Stimulated activated CD4-positive, alpha-beta T cell treated with anti-CD3 and anti-CD28 coated beads, Interleukin-2, amount 100 ng/mL, for 48 hours (primary cell): ENCODE data around the gene HSPB1.
A peak's percentile ranks its signal among the peaks of the same experiment; 100 is the strongest.
"Not testable (repeated sequence)": the region's sequence is repeated elsewhere in the genome, so short reads cannot be mapped to it uniquely, and the experiment has no call there.

Source experiments
- DNase-seq, 2 donors: peaks; one replicate each; pipeline ENCODE4 v3.0.0-alpha.2; 2020

Gene HSPB1

DNA sequence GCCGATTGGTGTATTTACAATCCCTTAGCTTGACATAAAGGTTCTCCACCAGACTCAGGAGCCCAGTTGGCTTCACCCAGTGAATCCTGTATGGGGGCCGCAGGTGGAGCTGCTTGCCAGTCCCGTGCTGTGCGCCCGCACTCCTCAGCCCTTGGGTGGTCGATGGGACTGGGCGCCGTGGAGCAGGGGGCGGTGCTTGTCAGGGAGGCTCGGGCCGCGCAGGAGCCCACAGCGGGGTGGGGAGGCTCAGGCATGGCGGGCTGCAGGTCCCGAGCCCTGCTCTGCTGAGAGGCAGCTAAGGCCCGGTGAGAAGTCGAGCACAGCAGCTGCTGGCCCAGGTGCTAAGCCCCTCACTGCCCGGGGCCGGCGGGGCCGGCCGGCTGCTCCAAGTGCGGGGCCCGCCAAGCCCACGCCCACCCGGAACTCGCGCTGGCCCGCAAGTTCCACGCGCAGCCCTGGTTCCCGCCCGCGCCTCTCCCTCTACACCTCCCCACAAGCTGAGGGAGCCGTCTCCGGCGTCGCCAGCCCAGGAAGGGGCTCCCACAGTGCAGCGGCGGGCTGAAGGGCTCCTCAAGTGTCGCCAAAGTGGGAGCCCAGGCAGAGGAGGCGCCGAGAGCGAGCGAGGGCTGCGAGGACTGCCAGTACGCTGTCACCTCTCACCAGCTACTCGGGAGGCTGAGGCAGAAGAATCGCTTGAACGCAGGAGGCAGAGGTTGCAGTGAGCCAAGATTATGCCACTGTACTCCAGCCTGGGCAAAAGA lies 7.0 kb downstream of the HSPB1 start:
- not testable (repeated sequence) for DNase-seq

GRCh38 chr7:76310102-76310957 lies 7.9 kb downstream of the HSPB1 start:
- DNase-seq = no peak

- DNase-seq = not testable (repeated sequence)
These were observed 9.4 kb downstream of the HSPB1 start for GRCh38 chr7:76311838-76312237.

DNA sequence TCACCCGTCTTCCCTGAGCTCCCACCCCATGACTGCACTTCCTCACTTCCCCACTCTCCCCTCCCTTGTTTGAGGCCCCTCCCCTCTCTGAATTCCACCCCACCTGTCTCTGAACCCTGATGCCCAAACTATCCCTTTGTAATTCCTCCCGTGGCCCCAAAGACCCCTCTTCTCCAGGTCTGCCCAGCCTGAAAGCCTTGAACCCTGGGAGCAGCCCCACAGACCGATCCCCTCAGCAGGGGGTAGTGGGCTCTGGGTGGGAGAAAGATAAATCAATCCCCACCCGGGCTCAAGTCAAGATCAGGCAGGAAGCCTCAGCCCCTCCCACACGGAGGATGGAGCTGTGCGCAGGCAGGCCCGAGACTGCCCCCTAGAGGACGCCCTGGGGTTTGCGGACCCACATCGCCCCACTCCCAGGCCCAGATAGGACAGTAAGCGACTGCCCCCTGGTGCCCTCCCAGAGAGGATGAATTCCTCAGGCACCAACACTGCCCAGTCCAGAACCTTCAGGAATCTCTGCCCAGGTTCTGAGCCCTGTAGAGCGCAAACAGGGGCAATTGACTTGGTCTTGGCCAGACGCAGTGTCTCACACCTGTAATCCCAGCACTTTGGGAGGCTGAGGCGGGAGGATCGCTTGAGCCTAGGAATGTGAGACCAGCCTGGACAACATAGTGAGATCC lies 11.7 kb downstream of the HSPB1 start:
- DNase-seq = peak; percentile 98 to 99

- not testable (repeated sequence) for DNase-seq
These were observed 12.3 kb downstream of the HSPB1 start for GRCh38 chr7:76314740-76315139.

DNA sequence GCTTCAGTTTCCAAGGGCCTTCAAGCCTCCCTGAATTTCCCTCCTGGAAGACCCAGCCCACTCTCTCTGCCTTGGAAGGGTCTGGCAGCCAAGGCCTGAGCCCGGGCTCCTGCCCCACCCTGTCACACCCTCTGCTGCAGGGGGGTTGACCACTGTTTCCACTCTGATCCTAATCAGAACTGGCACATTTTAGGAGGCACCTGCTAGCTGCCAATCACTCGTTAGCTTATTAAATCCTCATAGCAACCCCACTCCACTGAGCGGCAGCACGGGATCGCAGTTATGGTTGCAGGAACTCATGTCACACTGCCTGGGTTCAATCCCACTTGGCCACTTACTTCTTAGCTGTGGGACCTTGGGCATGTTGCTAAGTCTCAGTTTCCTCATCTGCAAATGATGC lies 12.9 kb downstream of the HSPB1 start:
- DNase-seq = no peak

DNA sequence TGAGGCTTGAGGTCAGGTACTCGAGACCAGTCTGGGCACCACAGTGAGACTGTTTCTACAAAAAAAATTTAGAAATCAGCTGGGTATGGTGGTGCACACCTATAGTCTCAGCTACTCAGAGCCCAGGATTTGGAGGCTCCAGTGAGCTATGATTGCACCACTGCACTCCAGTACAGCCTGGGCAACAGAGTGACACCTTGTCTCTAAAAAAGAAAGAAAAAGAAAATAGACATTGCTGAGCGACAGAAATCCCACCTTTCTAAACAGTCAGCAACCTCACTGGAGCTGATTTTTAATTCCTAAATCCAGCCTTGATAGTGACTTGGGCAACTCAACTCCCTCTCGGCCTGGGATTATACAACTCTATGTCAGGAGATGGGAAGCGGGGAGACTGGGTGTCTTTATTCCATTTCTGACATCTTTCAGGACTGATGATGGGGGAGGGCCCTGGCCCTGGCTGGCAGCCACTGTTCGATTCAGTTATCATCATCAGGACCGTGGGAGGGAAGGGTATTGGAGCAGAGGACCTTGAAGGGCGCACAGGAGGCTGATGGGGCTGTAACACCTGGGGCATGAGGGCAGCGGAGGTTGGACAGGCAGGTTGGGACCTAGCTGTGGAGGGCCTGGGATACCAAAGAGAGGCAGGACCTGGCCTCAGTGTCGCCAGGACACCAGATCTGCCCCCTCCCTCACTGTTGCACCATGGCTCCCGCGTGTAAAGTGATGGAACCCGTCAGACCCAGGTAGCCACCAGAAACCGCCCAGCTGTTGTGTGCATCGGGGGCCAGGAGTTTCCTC lies 14.7 kb downstream of the HSPB1 start:
- DNase-seq = no peak

DNA sequence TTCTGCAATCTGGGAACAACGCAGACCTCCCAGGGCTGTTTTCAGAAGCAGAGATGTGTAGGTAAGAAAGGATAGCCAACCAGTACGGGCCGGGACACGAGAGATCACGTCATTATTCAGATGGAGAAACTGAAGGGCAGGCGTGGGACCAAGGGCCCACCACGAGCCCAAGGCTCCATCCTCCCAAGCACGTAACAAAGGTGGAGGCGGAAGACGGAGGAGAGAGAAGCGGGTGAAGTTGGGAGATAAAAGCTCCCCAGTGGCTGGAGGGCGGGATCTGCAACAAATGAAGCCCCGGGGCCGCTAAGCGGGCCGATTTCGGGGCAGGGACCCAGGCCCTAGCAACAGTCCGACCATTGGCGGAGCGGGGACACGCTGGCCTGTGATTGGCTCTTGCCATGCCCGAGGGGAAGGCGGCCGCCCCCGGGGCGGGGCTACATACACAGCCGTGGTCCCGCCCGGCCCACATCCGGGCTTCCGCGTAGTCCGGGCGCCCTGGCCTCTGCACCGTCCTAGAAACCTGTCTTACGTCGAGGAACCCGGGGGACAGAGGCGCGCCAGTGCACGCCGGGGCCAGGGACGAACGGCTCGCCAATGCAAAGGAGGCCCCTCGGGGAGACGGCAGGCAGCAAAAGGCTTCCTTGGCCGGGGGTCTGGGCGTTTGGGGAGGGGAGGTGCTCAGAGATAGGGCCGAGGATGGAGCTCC lies 15.5 kb downstream of the HSPB1 start:
- DNase-seq = peak; percentile 88 to 92

- peak; percentile 46 to 53 for DNase-seq
These were observed 16.2 kb downstream of the HSPB1 start for GRCh38 chr7:76318488-76319353.

GRCh38 chr7:76325092-76325491 lies 22.6 kb downstream of the HSPB1 start:
- DNase-seq = no peak

DNA sequence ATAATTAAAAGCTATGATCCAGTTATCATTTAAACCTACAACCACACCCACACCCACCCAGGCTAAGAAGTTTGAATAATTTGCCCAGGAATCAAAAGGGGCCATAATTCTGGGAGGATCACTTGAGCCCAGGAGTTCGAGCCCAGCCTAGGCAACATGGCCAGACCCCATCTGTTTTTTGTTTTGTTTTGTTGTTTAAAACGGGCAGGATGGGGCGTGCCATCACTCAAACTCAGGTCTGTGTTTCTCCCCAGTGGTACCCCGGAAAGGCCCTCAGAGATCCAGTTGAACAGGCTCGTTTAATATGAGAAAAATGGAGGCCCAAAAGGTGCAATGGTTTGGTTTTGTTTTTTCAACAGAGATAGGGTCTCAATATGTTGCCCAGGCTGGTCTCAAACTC lies 23.3 kb downstream of the HSPB1 start:
- DNase-seq = no peak

- DNase-seq = no peak
These were observed 24.3 kb downstream of the HSPB1 start for GRCh38 chr7:76326646-76327233.

DNA sequence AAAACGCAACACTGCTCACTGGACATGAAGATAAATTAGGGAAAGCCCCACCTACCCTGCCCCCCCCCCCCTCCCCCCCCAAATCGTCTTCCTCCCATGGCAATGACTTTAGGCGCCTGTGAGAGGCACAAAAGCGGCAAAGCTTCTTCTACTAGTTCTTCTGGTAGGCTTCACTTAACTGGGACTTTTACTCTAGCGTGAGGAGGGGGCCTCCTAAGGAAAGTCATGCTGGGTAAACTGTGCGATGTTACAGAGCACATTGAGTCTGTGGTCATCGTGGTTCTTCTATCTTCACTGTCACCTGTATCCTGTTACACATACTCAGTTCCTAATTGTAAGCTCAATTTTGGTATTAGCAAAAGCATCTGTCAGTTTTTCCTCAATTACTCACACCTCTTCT lies 25.1 kb downstream of the HSPB1 start:
- no peak for DNase-seq

GRCh38 chr7:76328389-76328788 lies 25.9 kb downstream of the HSPB1 start:
- DNase-seq = no peak

DNA sequence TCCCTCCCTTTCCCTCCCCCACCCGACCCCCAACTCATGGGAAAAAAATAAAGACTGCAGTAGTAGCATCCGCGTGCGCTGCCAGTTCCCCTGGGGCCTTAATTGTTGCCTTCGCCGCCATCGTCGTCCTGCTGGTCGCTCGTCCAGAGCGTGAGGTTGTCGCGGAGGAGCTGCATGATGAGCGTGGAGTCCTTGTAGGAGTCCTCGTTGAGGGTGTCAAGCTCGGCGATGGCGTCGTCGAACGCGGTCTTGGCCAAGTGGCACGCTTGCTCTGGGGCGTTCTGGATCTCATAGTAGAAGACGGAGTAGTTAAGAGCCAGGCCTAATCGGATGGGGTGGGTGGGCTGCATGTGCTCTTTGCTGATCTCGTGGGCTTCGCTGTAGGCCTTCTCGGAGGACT lies 27.0 kb downstream of the HSPB1 start:
- no peak for DNase-seq

DNA sequence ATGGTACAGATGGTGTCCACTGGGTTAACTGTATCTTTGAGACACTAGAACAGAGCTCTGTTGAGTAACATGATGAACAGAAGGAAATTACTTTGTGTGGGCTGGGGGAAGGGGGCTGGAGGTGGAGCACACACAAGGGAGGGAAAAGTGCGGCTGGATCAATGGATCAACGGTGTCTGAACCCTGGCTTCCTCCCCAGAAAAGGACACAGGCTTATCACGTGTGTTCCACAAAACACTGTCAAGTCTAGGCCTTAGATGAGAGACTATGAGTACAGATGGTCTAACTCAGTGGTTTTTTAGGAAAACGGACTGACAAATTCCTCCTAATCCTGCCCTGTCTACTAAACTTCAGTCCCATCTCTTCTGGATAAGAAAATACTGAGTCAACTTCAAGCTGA lies 27.8 kb downstream of the HSPB1 start:
- no peak for DNase-seq

GRCh38 chr7:76330673-76331072 lies 28.2 kb downstream of the HSPB1 start:
- no peak for DNase-seq

DNA sequence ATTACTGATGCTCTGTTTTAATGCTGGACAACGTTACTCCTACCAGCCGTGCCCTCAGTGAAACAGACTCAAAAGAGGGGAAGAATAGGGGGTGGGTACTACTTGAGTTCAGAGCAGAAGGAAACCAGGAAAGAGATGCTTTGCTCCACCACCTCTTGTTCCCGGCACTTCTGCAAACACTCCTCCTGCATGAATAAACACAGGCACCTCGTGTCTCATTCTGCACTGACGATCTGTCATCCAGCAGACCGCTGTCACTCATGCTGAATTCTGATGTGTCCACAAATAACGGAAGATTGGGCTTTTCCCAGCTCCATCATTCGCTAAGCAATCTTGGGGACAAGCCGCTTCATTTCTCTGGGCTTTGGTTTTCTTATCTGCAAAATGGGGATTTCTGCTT lies 29.6 kb downstream of the HSPB1 start:
- no peak for DNase-seq

DNA sequence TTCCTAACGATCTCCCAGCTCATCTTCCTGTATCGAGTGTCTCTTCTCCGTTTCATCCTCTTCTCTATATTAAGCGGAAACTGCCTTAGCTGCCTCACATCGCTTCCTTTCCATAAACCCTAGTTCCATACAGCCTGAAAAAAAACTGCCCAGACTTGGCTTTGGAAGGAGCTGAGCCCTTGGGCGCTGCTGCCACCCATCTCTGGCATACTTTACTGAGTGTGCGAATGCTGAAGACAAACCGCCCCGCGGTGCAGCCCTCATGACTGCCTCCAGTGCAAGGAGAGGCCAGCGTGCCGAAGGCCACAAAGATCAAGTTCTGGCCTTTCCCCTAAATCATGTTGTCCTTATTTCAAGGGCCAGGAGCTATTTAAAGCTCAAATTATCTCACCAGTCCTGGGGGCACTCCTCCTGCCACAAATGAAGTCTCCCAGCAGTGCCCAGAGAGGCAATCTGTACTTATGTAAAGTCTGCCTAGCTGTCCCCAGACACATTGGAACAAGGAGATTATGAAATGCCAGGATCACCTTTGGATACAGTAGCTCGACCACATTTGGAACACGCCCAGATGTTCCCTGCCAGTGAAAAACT lies 31.1 kb downstream of the HSPB1 start:
- DNase-seq = no peak

DNA sequence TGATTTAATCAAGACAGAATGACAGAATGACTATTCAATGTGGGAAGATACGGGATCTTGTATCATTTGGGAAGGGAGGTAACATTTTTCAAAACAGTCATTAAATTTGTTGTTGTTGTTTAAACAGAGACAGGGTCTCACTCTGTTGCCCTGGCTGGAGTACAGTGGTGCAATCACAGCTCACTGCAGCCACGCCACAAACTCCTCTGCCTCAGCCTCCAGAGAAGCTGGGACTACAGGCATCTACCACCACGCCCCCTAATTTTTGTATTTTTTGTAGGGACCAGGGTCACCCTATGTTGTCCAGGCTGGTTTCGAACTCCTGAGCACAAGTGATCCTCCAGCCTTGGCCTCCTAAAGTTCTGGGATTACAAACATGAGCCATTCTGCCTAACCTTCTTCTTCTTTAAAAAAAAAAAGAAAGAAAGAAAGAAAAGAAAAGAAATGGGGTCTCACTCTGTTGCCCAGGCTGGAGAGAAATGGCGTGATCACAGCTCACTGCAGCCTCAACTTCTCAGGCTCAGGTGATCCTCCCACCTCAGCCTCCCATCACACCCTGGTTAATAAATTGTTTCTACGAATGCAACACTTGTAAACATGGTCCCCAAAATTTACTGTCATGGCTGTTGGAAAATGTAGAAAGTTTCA lies 32.0 kb downstream of the HSPB1 start:
- no peak for DNase-seq
